NCI-H2107 (cell line): ENCODE results near the gene TMCO2.
A peak's percentile ranks its signal among the peaks of the same experiment; 100 is the strongest.

ENCODE experiments used
- DNase-seq: peaks from one replicate; lab custom pipeline; 2025; lab: John Stamatoyannopoulos, UW

TMCO2 gene

GRCh38 chr1:40257688-40258444 lies 10.1 kb downstream of the TMCO2 start, which contains the start of gene ZMPSTE24:
Gene ZMPSTE24 (plus strand): TSS chr1:40258236. CDS start chr1:40258272, 36 bp downstream.
- DNase-seq, result peak; percentile 91

GRCh38 chr1:40258445-40258769 lies 10.7 kb downstream of the TMCO2 start:
- no peak for DNase-seq

- no peak for DNase-seq
Measured at GRCh38 chr1:40264354-40264781, 16.6 kb downstream of the TMCO2 start.

GRCh38 chr1:40265298-40265697 lies 17.6 kb downstream of the TMCO2 start:
- DNase-seq, result no peak

- no peak for DNase-seq
Measured at GRCh38 chr1:40265919-40266318, 18.2 kb downstream of the TMCO2 start.

GRCh38 chr1:40266786-40267535 lies 19.2 kb downstream of the TMCO2 start:
- no peak for DNase-seq

- DNase-seq, result no peak
Measured at GRCh38 chr1:40267767-40268187, 20.0 kb downstream of the TMCO2 start.

- no peak for DNase-seq
Measured at GRCh38 chr1:40268211-40268610, 20.5 kb downstream of the TMCO2 start.

- no peak for DNase-seq
Measured at GRCh38 chr1:40270152-40270834, 22.6 kb downstream of the TMCO2 start.

GRCh38 chr1:40272653-40273213 lies 25.0 kb downstream of the TMCO2 start:
- no peak for DNase-seq

GRCh38 chr1:40273547-40274166 lies 25.9 kb downstream of the TMCO2 start:
- no peak for DNase-seq

- DNase-seq, result no peak
Measured at GRCh38 chr1:40274331-40274730, 26.6 kb downstream of the TMCO2 start.

GRCh38 chr1:40276122-40276521 lies 28.4 kb downstream of the TMCO2 start:
- DNase-seq, result no peak

- DNase-seq, result no peak
Measured at GRCh38 chr1:40281853-40282252, 34.1 kb downstream of the TMCO2 start.

GRCh38 chr1:40291293-40291692 lies 43.6 kb downstream of the TMCO2 start:
- no peak for DNase-seq

GRCh38 chr1:40299366-40300248 lies 51.9 kb downstream of the TMCO2 start:
- DNase-seq, result no peak

- no peak for DNase-seq
Measured at GRCh38 chr1:40300249-40300567, 52.5 kb downstream of the TMCO2 start.

- no peak for DNase-seq
Measured at GRCh38 chr1:40300651-40301050, 52.9 kb downstream of the TMCO2 start.

- DNase-seq, result no peak
Measured at GRCh38 chr1:40301066-40301465, 53.3 kb downstream of the TMCO2 start.
